ENCODE measurements around the gene MAP2K5. TPM values are rescaled to one million over a fixed set of nuclear protein-coding genes. Genes with fewer than 3 reads are reported as not detected.

Gene MAP2K5
- total RNA-seq, 1 donor from 2014 or later: 26.1 TPM

DNA sequence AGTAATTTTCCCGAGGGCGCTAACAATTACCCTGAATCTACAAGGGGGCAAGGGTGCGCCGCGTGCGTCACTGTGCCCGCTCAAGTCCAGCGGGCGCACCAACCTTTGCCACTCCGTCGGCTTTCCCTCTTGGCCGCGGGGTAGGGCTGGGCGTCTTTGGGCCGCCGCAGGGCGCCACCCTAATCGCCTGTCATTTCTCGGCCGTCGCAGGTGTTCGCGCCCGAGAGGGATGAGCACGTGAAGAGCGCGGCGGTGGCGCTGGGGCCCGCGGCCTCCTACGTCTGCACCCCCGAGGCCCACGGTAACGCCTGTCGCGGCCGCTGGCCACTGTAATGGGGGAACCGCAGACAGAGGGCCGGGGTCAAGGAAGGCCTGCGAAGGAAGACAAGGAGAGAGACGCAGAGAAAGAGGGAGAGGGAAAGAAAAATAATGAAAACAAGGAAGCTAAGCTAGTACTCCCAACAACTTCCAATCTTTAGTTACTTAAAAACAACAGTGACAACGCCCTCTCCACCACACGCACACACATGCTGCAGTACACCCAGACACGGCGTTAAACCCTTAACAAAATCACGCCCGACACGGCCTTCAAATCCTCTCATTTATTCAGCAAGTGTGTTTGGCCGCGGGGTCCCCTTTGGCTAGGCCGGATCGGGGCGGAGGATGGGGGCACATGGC is 286.6 kb downstream of the MAP2K5 start:
- H3K9me3 Mint-ChIP-seq (ENCODE audit: unreplicated experiment): no peaks in the 10 kb centered on the region
- H3K4me1 Mint-ChIP-seq (ENCODE audit: unreplicated experiment): peaks cover 36% of the 10 kb centered on the region
- no peak overlapping the region for H3K4me3 Mint-ChIP-seq (ENCODE audit: unreplicated experiment)
- TF ChIP-seq CTCF (IDR thresholded peaks at IDR 0.05): no peak
- no peak for DNase-seq (ENCODE audit: extremely low spot score, unreplicated experiment)
- peaks cover 3% of the 10 kb centered on the region for H3K36me3 Mint-ChIP-seq (ENCODE audit: unreplicated experiment)
- H3K27ac Mint-ChIP-seq (ENCODE audit: unreplicated experiment): no peak overlapping the region
- H3K27me3 Mint-ChIP-seq (ENCODE audit: unreplicated experiment): peaks cover 63% of the 10 kb centered on the region

DNA sequence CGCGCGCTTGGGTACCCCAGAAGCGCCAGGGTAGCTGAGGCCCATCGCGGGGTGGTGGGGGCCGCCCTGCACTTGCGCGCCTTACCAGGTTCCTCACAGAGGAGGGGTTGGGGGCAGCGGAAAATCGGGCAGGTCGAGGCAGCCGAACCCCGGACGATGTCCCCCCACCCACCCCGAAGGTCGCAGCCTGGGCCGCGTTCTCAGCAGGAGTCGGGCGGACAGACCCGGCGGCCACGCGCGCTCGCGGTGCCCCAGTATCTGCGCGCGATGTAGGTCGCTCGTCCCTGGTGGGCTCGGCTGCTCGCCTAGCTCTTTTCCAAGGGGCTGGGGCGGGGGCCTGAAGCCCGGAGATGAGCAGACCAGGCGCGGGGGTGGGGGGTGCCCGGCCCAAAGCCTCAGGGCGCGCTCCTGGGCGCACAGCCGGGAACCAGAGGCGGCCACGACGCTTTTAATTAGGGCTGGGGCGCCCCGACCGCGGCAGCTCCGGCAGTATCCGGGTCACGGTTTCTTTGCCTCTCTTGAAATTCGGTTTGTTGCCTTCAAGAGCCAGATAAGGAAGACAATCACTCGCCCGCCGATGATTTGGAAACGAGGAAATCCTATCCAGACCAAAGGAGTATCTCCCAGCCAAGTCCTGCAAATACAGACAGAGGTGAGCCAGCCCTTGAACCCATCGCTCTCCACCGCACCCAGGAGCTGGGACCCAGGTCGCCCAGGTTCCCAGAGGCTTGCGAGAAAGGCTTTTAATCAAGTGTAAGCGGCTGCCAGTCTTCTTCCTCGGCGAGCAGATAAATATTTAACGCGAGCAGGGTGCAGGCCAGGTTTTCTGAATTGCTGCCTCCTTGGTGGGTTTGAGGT is 287.4 kb downstream of the MAP2K5 start:
- Mint-ChIP-seq H3K9me3 (ENCODE audit: unreplicated experiment) (no peaks in the 10 kb centered on the region), H3K4me1 (ENCODE audit: unreplicated experiment) (peaks cover 40% of the 10 kb centered on the region), H3K36me3 (ENCODE audit: unreplicated experiment) (peaks cover 3% of the 10 kb centered on the region), H3K27me3 (ENCODE audit: unreplicated experiment) (peaks cover 63% of the 10 kb centered on the region), H3K27ac (ENCODE audit: unreplicated experiment) (no peak overlapping the region), H3K4me3 (ENCODE audit: unreplicated experiment) (no peak overlapping the region)
- no peak for TF ChIP-seq CTCF (IDR thresholded peaks at IDR 0.05)
- no peak for DNase-seq (ENCODE audit: extremely low spot score, unreplicated experiment)

- Mint-ChIP-seq H3K36me3 (ENCODE audit: unreplicated experiment) (no peaks in the 10 kb centered on the region), H3K4me3 (ENCODE audit: unreplicated experiment) (no peak overlapping the region), H3K27ac (ENCODE audit: unreplicated experiment) (no peak overlapping the region), H3K27me3 (ENCODE audit: unreplicated experiment) (peaks cover 63% of the 10 kb centered on the region), H3K4me1 (ENCODE audit: unreplicated experiment) (peaks cover 37% of the 10 kb centered on the region), H3K9me3 (ENCODE audit: unreplicated experiment) (no peaks in the 10 kb centered on the region)
- no peak for DNase-seq (ENCODE audit: extremely low spot score, unreplicated experiment)
- no peak for TF ChIP-seq CTCF (IDR thresholded peaks at IDR 0.05)
Measured at GRCh38 chr15:67831363-67831762, 288.9 kb downstream of the MAP2K5 start.

DNA sequence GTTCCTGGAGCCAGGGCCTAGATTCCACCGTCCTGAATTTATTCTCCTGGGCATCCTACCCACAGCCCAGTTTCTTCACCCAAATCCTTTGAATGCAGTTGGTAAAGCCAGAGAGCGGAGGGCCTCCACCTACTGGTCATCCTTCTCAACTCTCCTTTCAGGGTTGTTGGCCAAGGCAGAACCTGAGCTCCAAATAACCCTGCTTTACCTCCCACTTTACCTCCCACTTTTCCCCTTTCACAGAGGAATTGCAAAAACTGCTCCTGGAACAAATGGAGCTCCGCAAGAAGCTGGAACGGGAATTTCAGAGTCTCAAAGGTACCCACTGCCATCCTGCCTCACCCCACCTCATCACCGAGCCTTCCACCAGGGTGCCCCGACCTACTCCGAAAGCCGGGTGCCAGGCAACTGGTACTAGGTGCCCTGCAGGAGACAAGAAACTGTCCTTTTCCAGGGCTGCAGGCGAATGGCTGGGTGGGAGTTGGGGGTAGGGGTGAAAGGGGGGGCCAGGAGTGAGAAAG is 289.6 kb downstream of the MAP2K5 start:
- H3K4me3 Mint-ChIP-seq (ENCODE audit: unreplicated experiment): no peak overlapping the region
- peaks cover 63% of the 10 kb centered on the region for H3K27me3 Mint-ChIP-seq (ENCODE audit: unreplicated experiment)
- peaks cover 36% of the 10 kb centered on the region for H3K4me1 Mint-ChIP-seq (ENCODE audit: unreplicated experiment)
- peak; percentile 43 for TF ChIP-seq CTCF (IDR thresholded peaks at IDR 0.05)
- no peaks in the 10 kb centered on the region for H3K9me3 Mint-ChIP-seq (ENCODE audit: unreplicated experiment)
- H3K27ac Mint-ChIP-seq (ENCODE audit: unreplicated experiment): no peak overlapping the region
- no peaks in the 10 kb centered on the region for H3K36me3 Mint-ChIP-seq (ENCODE audit: unreplicated experiment)
- DNase-seq (ENCODE audit: extremely low spot score, unreplicated experiment): no peak

Measured in osteocyte (in vitro differentiated cells).